ENCODE data around the gene ABCA4. TPM values are rescaled to one million over a fixed set of nuclear protein-coding genes. Genes with fewer than 3 reads are reported as not detected.
A peak's percentile ranks its signal among the peaks of the same experiment; 100 is the strongest.
"Not testable (repeated sequence)": the region's sequence is repeated elsewhere in the genome, so short reads cannot be mapped to it uniquely, and the experiment has no call there.

ABCA4 gene
- total RNA-seq, 2 donors from 2014 or later = 1.2 TPM; not detected in 1

DNA sequence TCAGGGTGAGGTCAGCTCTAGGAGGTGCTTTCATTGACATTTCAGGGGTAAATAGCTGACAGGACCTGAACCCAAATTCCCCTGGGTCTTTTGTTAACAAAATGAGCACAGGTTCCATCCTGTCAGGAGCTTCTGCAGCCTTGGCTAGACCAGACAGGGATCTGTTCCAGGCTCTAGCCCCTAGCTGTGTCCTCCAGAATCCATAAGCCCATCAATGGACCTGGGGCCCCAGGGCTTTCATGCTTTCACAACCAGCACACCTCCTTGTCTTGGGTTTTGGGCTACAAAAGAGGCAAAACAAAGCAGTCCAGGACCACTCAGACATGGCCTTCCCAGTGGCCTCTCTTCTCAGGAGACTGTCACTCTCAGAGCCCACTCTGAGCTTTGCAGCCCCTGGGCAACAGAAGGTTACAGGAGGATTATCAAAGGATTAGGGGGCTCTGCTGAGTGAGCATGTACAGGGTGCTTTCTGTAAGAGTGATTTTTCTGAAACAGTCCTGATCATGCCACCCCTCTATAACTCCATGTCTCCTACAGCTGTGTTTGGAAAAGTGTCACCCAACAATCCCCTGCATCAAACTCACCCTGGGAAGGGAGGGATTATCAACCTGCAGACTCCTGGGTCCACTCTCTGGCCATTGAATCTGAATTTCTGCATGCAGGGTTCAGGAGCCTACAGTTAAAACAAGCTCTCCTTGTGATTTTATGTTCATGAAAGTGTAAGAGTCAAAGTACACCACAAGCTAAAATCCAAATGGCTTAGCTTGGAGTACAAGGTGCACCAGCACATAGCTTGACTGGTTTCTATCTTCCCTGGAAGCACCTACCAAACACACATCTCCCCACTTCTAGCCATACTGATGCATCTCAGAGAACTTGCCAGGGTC is 144.0 kb downstream of the ABCA4 start:
- ATAC-seq (no peak), DNase-seq (no peak)
- intact Hi-C loops (cut with DNase I, micrococcal nuclease) = no loop called here

DNA sequence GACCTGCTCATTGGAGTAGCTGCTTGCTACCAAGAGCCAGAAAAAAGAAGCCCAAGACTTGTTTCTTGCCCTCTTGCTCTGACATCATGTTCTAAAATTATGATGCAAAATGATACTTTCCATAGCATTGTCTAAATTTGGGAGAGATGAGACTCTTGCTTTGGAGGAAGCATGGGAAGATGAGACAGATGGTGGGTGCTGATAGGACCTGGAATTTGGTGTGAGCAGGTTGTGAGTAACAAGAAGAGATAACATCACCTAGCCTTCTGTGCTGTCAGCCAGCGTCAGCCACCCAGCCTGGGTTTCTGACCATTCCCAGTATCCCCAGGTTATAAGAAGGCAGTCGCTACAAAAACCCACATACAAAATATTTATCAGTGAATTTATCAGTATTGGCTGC is 144.7 kb downstream of the ABCA4 start:
- DNase-seq (no peak), ATAC-seq (no peak)
- intact Hi-C loops (cut with DNase I, micrococcal nuclease) = no loop called here

DNA sequence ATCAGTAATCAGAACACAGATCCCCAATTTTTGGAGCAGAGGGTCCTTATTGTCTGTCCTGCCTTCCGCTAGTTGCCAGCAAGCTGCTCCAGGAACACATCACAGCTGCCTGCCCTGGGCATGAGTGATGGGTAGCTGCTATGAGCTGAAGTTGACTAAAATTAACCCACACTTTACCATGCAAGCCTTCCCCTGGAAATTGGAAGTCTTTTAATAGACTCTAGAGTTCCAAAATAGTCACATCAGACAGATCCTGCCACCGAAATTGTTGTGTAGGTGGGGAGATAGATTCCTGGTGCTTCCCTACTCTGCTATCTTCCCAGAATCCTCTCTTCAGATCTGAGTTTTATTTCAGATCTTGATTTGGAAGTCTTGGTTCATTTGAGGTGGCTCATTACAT is 148.6 kb downstream of the ABCA4 start:
- ATAC-seq = no peak
- DNase-seq = no peak

DNA sequence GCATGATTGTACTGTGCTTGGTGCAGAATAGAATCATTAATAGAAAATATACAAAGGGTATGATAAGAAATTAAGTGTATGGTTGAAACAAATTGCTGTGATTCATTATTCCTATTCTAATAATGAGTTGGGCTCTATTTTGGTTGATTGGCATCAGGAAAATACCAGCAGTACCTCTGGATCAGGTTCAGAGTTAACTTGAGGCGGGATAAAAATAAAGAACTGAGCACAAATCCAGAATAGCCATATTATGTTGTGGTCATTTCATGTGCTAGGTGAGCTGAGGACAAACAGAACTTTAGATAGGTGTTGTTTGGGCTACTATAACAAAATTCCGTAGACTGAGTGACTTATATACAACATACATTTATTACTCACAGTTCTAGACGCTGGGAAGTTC is 151.1 kb downstream of the ABCA4 start:
- intact Hi-C loops (cut with DNase I, micrococcal nuclease) = no loop called here
- no peak for DNase-seq
- ATAC-seq = no peak

More for the DNA sequence above, 148.6 kb downstream of the ABCA4 start:
- intact Hi-C loops (cut with DNase I, micrococcal nuclease) = no loop called here

DNA sequence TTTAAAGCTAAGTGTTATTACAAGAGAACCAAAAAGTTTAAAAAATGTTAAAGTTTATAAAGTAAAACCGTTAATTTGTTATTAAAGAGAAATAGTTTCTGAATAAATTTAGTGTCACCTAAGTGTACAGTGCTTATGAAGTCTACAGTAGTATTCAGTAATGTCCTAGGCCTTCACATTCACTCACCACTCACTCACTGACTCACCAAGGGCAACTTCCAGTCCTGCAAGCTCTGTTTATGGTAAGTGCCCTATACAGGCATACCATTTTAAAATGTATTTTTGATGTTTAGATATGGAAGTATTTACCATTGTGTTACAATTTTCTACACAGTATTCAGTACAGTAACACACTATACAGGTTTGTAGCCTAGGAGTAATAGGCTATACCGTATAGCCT is 151.6 kb downstream of the ABCA4 start:
- intact Hi-C loops (cut with DNase I, micrococcal nuclease) = no loop called here
- no peak for ATAC-seq

DNA sequence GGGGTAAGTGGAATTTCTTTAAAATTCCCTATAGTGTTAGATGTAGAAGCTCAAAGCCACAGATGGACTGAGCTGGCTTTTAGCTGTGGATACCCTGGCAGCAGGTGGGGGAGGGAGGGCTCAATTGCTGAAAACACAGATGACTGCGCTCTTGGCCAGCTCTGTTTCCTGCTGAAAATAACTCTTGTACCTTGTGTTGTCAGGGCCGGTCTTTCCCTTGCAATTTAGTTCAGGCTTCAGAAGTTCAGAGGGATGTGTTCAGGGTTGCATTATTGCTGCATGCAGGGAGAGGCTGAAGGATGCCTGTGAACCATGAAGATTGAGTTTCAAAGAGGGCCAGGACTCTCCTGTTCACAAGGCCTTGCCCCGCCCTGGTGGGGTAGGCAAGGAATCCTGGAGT is 153.6 kb downstream of the ABCA4 start:
- intact Hi-C loops (cut with DNase I, micrococcal nuclease) = no loop called here
- DNase-seq = no peak
- ATAC-seq = no peak

More for the DNA sequence above, 151.6 kb downstream of the ABCA4 start:
- no peak for DNase-seq

DNA sequence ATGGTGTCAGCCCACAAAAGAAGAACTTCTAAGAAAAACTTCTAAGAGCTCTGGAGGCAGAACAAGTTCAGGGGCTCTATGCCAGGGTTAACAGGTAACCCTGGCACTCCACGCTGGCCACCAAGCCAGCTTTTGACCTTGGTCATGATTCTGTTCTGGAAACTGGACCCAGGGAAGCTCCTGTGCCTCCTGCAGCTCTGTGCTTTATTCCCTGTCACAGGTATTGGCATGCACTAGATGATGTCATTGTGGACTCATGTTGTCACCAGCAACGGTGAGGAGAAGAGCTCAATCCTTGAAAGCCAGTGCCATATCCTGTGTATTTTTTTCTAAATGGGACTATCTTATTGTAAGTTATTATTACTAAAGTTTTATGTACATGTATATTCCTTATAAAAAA is 155.1 kb downstream of the ABCA4 start:
- ATAC-seq (no peak), DNase-seq (no peak)
- intact Hi-C loops (cut with DNase I, micrococcal nuclease) = no loop called here

DNA sequence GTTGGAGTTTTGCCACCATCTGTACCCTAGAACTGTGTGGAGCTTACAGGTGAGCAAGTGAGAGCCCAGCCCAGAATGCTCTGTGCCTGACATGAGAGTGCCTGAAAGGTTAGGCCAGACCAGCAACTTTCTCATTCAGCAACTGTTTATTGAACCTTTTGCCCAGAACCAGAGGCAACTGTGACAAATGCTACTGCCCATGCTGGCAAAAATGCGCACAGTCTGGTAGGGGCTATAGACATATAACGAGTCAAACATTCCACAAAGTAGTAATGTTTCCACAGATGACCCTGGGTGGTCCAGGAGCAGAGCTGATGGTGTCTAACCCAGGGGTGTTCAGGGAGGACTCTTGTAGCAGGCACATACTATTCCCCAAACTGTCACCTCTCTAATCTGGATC is 155.7 kb downstream of the ABCA4 start:
- intact Hi-C loops (cut with DNase I, micrococcal nuclease) = no loop called here
- DNase-seq (no peak), ATAC-seq (no peak)

DNA sequence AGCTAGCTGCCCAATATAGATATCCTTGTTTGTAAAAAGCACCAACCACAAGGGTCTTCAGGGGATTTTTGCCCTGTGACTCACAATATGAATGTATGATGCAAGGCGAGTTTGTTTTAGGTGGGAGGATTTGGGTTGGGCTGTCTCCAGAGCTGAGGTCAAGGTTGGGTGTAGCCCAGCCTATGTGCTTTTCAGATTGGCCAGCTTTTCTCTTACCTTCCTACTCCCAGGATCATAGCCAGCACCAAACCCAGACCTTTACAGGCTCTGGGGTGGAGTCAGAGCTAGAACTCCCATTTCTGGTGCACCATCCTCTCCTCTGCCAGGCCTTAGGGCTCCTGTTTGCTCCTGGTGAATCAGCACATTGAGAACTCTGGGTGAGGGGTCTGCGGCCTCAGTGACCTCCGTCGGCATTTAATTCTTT is 156.2 kb downstream of the ABCA4 start:
- DNase-seq (no peak), ATAC-seq (peak; percentile 37)
- intact Hi-C loops (cut with DNase I, micrococcal nuclease) = no loop called here

DNA sequence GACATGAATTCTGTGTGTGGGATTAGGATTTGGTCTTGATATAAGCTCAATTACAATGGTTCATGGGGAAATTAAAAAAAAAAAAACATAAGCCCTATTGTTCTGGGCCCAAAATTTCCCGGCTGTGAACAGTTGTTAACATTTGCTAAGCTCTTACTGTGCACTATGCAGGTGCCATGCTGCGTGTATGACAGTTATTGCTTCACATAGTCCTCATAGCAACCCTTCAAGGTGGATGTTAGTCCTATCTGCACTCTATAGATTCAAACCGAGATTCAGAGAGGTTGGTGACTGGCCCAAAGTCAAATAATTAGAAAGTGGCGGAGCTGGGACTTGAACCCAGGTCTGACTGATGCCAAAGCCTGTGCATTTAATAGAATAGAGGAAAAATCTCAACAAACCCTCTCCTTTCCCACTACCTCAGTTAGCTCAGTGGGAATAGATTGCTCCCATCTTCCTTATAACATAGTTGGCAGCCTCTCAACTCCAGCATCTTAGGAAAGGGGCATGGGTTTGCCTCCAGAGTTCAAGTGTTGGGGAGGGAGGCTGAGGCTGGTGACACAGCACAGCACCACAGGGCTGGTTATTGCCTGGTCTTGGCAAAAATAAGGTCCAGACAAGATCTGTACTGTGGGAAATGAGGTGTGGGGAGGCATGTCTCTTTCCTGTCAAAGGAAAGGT is 156.7 kb downstream of the ABCA4 start:
- intact Hi-C loops (cut with DNase I, micrococcal nuclease) = no loop called here
- no peak for ATAC-seq
- DNase-seq = no peak

DNA sequence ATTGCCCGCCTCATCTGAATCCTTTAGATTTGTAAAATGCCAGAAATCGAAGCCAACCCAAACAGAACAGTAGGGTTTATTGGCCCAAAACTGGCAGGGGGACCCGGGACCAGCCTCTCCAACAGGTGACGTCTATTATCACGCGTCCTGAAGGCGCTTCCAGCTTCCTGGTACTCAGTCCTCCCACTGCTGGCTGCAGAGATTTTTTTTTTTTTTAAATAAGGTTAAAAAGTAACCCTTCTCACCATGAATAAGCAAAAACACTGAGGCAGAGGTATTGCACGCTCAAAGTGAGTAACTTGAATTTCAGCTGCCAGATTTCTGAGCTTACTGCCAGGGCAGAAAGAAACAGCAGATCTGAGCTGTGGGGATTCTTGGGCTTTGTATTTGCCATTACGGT is 157.4 kb downstream of the ABCA4 start:
- peak in 1 of 2 donors; percentile 44 for DNase-seq
- peak; percentile 75 for ATAC-seq
- intact Hi-C loops (cut with DNase I, micrococcal nuclease) = no loop called here

DNA sequence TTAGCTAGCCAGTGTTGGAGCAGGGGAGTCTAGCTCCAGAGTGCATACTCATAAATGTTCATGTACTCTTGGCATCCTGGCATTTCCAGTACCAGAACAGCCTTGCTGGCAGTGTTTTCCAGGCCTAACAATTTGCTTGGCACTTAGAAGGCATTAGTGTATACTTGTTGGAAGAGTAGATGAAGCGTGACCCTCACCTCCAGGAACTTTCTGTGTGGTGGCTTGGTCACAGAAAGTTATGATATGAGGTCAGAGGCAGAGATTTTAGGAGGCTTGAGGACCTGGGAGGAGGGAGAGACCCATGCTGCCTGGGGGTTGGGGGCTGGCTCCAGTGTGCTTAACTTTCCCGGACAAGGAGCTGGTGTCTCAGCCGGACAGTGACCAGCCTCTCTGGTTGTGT is 159.0 kb downstream of the ABCA4 start:
- intact Hi-C loops (cut with DNase I, micrococcal nuclease) = no loop called here
- ATAC-seq = no peak
- DNase-seq = no peak

DNA sequence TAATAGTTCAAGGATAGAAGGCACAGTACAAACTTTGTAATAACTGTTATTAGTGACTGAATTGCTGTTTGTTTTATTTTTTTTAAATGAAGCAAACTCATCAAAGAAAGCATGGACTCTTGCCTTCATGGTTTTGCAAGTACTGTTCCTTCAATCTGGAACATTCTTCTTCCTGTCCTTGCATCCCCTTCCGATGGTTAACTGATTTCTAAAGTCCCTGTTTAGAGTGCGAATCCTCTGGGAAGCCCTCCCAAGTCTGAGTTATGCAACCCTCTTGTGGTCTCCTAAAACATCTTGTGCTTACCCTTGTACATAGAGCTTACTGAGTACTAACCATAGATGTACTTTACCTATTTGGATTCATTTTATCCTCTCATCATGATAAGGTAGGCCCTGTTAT is 159.5 kb downstream of the ABCA4 start:
- ATAC-seq (no peak), DNase-seq (no peak)
- intact Hi-C loops (cut with DNase I, micrococcal nuclease) = no loop called here

DNA sequence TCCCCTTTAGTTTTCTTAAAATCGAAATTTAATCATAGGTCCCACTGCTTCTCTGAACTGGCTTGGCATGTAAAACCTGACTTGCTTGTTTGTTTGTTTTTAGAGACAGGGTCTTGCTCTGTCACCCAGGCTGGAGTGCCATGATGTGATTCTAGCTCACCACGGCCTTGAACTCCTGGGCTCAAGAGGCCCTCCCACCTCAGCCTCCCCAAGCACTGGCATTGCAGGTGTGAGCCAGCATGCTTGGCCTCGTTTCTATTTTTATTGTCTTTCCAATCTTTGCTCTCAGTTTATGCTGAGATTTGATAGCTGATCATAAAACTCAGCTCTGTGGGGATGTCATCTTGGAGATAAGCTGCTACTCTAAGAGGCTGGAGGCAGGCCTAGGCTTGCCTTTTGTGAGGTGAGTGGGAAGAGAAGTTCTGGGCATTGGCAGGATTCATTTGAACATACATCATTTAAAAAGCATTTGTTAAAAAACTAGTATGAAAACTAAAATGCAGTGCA is 160.3 kb downstream of the ABCA4 start:
- ATAC-seq (peak; percentile 86), DNase-seq (peak; percentile 32 to 44)
- intact Hi-C loops (cut with DNase I, micrococcal nuclease) = no loop called here

DNA sequence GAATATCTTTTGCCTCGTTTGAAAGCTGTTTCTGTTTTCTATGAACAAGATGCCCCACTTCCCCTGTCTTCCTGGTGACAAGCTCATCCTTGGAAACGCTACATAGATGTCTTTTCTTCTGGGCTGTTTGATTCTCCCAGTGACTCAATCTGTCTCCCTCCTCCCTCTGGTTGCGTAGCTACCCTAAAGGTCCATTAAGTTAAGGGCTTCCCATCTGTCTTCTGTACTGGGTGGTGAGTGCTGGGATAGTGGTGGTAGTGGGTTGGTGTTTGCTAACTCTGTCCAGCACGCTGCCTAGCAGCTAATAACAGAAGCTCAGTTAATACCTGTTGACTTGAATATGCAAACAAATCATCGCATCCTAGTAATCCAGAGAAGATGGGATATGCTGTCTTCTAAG is 161.5 kb downstream of the ABCA4 start:
- DNase-seq = no peak
- intact Hi-C loops (cut with DNase I, micrococcal nuclease) = no loop called here
- ATAC-seq = no peak

DNA sequence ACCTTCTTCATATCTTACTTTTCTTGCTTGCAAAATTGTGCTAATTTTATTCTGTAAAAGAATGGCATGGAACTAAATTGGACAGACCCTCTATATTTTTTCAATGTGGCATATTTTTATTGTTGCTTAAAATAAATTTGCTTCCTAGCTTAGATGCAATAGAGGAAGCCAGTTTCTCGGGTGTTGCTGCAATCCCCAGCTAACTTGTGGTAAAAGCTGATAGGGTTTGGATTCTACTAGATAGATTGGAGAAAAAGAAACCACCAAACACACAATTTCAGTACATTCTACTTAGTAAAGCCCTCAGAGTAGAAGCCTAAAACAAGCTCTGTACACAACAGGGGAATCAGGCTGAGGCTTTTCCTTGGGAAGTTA is 162.2 kb downstream of the ABCA4 start:
- DNase-seq (no peak), ATAC-seq (no peak)
- intact Hi-C loops (cut with DNase I, micrococcal nuclease) = no loop called here

DNA sequence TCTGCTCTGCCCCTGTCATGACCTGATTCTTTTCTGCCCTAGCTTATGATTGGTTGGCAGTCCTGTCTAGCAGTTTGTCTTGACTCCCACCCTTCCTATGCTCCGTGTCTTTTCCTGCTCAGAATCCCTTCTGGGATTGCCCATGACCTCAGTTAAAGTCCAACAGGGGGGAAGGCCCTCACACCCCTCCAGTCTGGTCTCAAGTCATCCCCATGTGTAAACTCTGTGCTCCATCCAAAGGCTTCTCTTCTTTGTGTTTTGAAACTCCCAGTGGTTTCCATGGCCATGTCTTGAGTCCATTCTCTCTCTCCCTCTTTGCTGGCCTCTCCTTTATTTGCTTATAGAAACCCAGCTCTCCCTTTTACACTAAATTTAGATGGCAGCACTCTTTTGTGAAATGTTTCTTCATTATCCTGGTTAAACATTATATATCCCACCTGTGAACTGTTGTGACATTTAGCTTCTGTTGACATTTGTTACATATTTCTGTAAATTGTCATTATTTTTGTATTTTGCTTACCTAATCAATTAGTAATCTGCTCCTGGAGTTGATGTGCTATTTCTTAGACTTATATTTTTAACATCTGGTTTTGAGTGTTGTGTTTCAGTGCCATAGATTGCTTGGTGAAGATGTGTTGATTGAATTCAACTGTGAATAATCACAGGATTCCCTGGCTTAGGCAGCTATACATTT is 162.8 kb downstream of the ABCA4 start:
- ATAC-seq = no peak
- intact Hi-C loops (cut with DNase I, micrococcal nuclease) = no loop called here
- no peak for DNase-seq

DNA sequence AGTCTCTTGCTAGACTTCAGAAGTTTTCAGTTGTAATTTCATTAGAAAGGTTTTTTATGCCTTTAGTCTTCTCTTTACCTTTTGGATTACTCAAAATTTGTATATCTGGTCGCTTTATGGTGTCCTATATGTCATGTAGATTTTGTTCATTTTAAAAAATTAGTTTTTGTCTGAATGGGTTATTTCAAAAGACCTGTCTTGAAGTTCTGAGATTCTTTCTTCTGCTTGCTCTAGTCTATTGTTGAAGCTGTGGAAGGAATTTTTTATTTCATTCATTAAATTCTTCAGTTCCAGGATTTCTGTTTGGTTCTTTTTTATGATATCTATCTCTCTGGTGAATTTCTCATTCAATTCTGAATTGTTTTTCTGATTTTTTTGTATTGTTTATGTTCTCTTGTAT is 165.2 kb downstream of the ABCA4 start:
- ATAC-seq = no peak
- no peak for DNase-seq
- intact Hi-C loops (cut with DNase I, micrococcal nuclease) = no loop called here

DNA sequence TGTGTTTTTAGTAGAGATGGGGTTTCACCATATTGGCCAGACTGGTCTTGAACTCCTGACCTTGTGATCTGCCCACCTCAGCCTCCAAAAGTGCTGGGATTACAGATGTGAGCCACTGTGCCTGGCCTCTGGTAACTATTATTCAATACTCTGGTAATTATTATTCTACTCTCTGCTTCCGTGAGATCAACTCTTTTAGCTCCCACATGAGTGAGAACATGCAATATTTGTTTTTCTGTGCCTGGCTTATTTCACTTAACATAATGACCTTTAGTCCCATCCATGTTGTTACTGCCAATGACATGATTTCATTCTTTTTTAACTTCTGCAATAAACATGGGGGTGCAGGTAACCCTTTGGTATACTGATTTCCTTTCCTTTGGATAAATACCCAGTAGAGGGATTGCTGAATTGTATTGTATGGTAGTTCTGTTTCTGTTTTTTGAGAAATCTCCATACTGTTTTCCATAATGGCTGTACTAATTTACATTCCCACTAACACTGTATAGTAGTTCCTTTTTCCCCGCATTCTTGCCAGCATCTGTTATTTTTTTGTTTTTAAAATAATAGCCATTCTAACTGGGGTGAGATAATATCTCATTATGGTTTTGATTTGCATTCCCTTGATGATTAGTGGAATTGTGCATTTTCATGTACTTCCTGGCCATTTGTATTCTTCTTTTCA is 173.8 kb downstream of the ABCA4 start:
- intact Hi-C loops (cut with DNase I, micrococcal nuclease); DNase-seq: not testable (repeated sequence)
- ATAC-seq = peak; percentile 64
